Measurements from ENCODE around the gene TP53I13.

- TF ChIP-seq CTCF (conservative IDR thresholded peaks at IDR 0.05 in 1 of 2, IDR thresholded peaks at IDR 0.05 in 1 of 2; ENCODE audit: low read depth in 1 of 2, low read length in 2 of 2) = no peak
- TF ChIP-seq EZH2 (IDR thresholded peaks at IDR 0.05; ENCODE audit: low read length, missing control alignments) = no peak
Observed at GRCh38 chr17:29571486-29571882, 3.0 kb downstream of the TP53I13 start.

All from fibroblast of lung (primary cell).